Measurements from ENCODE around the gene C2CD4A. TPM values are rescaled to one million over a fixed set of nuclear protein-coding genes. Genes with fewer than 3 reads are reported as not detected.
A peak's percentile ranks its signal among the peaks of the same experiment; 100 is the strongest.

Gene C2CD4A
- total RNA-seq, 6 experiments from 2014 or later, result 0.53 to 6.3 (median 3.7) TPM; not detected in 2

DNA sequence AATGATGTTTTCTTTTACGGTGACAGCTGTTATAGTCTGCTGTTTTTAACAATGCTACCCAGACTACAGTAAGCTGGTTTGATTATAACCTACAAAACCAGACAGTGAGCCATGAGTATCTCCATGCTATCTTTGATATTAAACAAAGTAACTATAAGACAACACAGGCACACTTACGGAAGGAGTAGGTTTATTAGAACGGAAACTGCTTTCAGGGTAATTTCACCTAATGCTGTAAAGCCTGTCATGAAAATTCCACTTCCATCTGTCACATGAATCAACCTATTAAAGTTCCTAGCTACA lies 39.6 kb upstream of the C2CD4A start:
- TF ChIP-seq, protein P1, sequence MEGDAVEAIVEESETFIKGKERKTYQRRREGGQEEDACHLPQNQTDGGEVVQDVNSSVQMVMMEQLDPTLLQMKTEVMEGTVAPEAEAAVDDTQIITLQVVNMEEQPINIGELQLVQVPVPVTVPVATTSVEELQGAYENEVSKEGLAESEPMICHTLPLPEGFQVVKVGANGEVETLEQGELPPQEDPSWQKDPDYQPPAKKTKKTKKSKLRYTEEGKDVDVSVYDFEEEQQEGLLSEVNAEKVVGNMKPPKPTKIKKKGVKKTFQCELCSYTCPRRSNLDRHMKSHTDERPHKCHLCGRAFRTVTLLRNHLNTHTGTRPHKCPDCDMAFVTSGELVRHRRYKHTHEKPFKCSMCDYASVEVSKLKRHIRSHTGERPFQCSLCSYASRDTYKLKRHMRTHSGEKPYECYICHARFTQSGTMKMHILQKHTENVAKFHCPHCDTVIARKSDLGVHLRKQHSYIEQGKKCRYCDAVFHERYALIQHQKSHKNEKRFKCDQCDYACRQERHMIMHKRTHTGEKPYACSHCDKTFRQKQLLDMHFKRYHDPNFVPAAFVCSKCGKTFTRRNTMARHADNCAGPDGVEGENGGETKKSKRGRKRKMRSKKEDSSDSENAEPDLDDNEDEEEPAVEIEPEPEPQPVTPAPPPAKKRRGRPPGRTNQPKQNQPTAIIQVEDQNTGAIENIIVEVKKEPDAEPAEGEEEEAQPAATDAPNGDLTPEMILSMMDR (IDR thresholded peaks at IDR 0.05), result no peak
- TF ChIP-seq POLR2A (IDR thresholded peaks at IDR 0.05), result no peak
- no peak overlapping the region for H3K4me3 ChIP-seq
- no peaks in the 10 kb centered on the region for H3K27me3 ChIP-seq
- H3K9me3 ChIP-seq, result no peaks in the 10 kb centered on the region
- H3K4me1 ChIP-seq, result no peaks in the 10 kb centered on the region
- no peaks in the 10 kb centered on the region for H3K36me3 ChIP-seq
- no peak overlapping the region for H3K27ac ChIP-seq
- intact Hi-C loops (cut with DNase I), result no loop called here
- 79% methylated on average over 3 of the region's 3 CpGs for WGBS (ENCODE audit: insufficient coverage, low coverage, low lambda C conversion rate, missing lambda C conversion rate)
- DNase-seq (no peak), ATAC-seq (no peak)

DNA sequence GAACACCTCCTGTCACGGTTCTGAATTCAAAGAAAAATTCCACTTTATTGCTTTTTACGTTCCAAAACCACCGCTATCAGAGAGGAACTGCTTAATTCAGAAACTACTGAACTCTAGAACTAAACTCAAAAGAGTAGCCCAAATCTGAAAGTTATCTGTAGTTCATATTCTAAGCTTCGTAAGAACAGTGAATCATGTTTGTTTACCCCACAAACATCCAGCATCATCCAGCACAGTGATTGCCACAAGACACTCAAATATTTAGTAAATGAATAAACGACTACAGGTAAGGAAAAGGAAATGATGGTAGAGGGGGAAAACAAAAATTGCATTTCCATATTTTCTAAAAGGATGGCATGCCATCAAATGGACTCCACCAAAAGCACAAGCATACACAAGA lies 38.9 kb upstream of the C2CD4A start:
- Histone ChIP-seq H3K4me3 (no peak overlapping the region), H3K27ac (no peak overlapping the region), H3K27me3 (no peaks in the 10 kb centered on the region), H3K36me3 (peaks cover 0 to under 1% (median 0%) of the 10 kb centered on the region in 4 donors), H3K4me1 (no peaks in the 10 kb centered on the region), H3K9me3 (no peaks in the 10 kb centered on the region)
- ATAC-seq (peak in 1 of 4 donors; percentile 77), DNase-seq (no peak)
- 77% methylated on average over 5 of the region's 5 CpGs for WGBS (ENCODE audit: insufficient coverage, low coverage, low lambda C conversion rate, missing lambda C conversion rate)
- intact Hi-C loops (cut with DNase I), result no loop called here
- no peak for TF ChIP-seq POLR2A (IDR thresholded peaks at IDR 0.05)
- TF ChIP-seq, protein P1 (IDR thresholded peaks at IDR 0.05), result no peak

DNA sequence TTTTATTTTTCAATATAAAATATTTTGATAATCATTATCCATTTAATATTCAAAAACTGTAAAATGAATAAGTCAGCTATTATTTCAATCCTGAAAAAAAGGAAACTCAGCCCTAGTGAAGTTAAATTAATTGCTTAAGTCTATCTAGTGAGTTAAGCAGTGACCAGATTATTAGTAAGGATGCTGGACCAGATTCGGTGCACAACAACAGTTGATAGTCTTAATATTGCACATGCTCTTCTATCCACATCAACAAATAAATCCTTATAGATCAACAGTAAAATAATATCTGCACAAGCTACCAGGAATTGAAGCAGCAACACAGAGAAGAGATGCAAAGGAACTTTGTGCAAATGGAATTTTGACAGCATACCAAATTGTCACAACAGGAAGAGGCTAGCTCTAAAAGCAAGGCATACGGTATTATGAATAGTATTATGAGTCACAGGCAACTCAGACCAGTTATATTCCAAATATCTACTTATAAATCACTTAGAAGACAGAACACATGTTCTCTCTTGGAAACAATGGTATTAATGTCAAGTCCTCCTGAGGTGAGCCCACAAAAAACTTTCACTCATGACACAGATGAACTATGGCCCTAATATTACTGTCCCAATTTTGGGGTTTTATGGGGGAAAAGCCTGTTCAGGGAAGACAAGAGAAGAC lies 31.4 kb upstream of the C2CD4A start:
- TF ChIP-seq, protein P1 (IDR thresholded peaks at IDR 0.05), result no peak
- no peak for TF ChIP-seq POLR2A (IDR thresholded peaks at IDR 0.05)
- ATAC-seq (peak in 3 of 4 donors; percentile 21 to 46 (median 37)), DNase-seq (no peak)
- Histone ChIP-seq H3K9me3 (no peaks in the 10 kb centered on the region), H3K4me1 (no peaks in the 10 kb centered on the region), H3K27me3 (no peaks in the 10 kb centered on the region), H3K36me3 (peaks cover 0 to 5% (median 0%) of the 10 kb centered on the region in 4 donors), H3K27ac (no peak overlapping the region), H3K4me3 (no peak overlapping the region)
- 65% methylated on average over 2 of the region's 2 CpGs for WGBS (ENCODE audit: insufficient coverage, low coverage, low lambda C conversion rate, missing lambda C conversion rate)
- intact Hi-C loops (cut with DNase I), result no loop called here

DNA sequence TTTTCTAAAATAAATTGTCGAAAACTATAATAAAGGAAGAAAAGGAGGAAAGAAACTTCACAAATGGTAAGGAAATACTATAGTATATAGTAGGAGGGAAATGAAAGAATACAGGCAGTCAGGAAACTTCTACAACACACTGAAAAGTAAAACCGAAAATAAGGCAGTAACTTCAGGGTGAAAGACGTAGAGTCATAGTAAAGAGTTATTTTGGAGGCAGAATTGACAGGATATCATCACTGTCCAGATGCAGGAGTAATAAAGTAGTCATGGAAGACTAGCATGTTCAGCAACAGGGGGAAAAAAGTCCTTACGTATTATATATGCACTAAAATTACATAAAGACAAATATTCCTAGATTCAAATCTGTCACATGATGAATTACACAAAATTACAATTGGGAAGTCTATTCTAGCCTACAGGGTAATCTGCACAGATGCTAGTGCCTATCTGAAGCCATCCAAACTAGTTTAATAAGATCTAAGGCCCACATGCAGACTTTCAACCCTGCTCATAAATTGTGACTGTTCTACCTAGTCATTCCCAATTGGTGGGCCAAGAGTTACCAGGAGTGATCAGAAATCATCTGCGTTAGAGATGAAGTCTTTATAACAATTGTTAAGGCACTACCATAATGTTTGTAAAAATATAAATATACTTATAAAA lies 20.6 kb upstream of the C2CD4A start:
- Histone ChIP-seq H3K36me3 (peaks cover 0 to under 1% (median 0%) of the 10 kb centered on the region in 4 donors), H3K4me3 (no peak overlapping the region), H3K9me3 (no peaks in the 10 kb centered on the region), H3K27ac (peak overlapping the region in 1 of 3 donors; percentile 6), H3K27me3 (no peaks in the 10 kb centered on the region), H3K4me1 (no peaks in the 10 kb centered on the region)
- DNase-seq, result no peak
- TF ChIP-seq POLR2A (IDR thresholded peaks at IDR 0.05), result no peak
- TF ChIP-seq, protein P1 (IDR thresholded peaks at IDR 0.05), result no peak
- intact Hi-C loops (cut with DNase I), result no loop called here
- ATAC-seq, result peak in 3 of 4 donors; percentile 45 to 64 (median 59)
- 42% methylated on average over 5 of the region's 5 CpGs for WGBS (ENCODE audit: insufficient coverage, low coverage, low lambda C conversion rate, missing lambda C conversion rate)

Data from right lobe of liver (tissue), 6 donors.